IMR-90 (cell line): Measurements from ENCODE around the gene VSIG10L. TPM values are rescaled to one million over a fixed set of nuclear protein-coding genes. Genes with fewer than 3 reads are reported as not detected.

Experiments used
- ATAC-seq: fragments of 200-7000 bp; cut with Tn5 transposase; 2 replicates; pipeline ENCODE4 v1.9.1; 2020; ENCODE audit warnings: low read depth, mild to moderate bottlenecking, moderate library complexity
- BruUV-seq: library from RNA; stranded (reverse); fragments of 400-500 nt; replicated peaks from 2 replicates; lab custom pipeline; 2021; lab: Mats Ljungman, UMichigan
- CTCF ChIA-PET: fragments of 300-600 bp; formaldehyde crosslinking; extraction: SDS; loops from one replicate; lab custom pipeline; 2021; ENCODE audit warnings: antibody characterized with exemption; lab: Yijun Ruan, JAX
- POLR2A ChIA-PET: fragments of 300-600 bp; sonication (Branson Sonifier 250); formaldehyde crosslinking; loops from one replicate; lab custom pipeline; 2022; ENCODE audit warnings: antibody characterized with exemption; ENCODE audit not compliant: unreplicated experiment; lab: Charles Lee
- DNase-seq: peaks from one replicate; pipeline ENCODE4 v3.0.0; 2013
- H2AFZ ChIP-seq: replicated peaks from 2 replicates; pipeline ENCODE3; 2013; ENCODE audit warnings: low read length, mild to moderate bottlenecking; ENCODE audit not compliant: poor library complexity
- H2AK5ac ChIP-seq: 2 replicates; pipeline ENCODE4 v1.6.1; 2013; ENCODE audit warnings: low read depth, low read length, inconsistent platforms
- H2AK9ac ChIP-seq: replicated peaks from 2 replicates; pipeline ENCODE3; 2013; ENCODE audit warnings: mild to moderate bottlenecking, low read depth, low read length, moderate library complexity; ENCODE audit not compliant: poor library complexity
- H2BK120ac ChIP-seq: 2 replicates; pipeline ENCODE4 v1.6.1; 2013; ENCODE audit warnings: low read depth, low read length, inconsistent platforms
- H2BK15ac ChIP-seq: 3 replicates; pipeline ENCODE4 v1.6.1; 2013; ENCODE audit warnings: low read depth, low read length, inconsistent platforms
- H2BK20ac ChIP-seq: 2 replicates; pipeline ENCODE4 v1.6.1; 2013; ENCODE audit warnings: low read depth, mild to moderate bottlenecking, inconsistent platforms, low read length, moderate library complexity
- H2BK5ac ChIP-seq: 2 replicates; pipeline ENCODE4 v1.6.1; 2013; ENCODE audit warnings: mild to moderate bottlenecking, low read depth, low read length, inconsistent platforms; ENCODE audit not compliant: poor library complexity, severe bottlenecking
- H3K14ac ChIP-seq: replicated peaks from 2 replicates; pipeline ENCODE4 v1.6.1; 2013; ENCODE audit warnings: low read depth, low read length, inconsistent platforms
- H3K18ac ChIP-seq: 2 replicates; pipeline ENCODE4 v1.6.1; 2013; ENCODE audit warnings: low read depth, low read length, control low read depth
- H3K23ac ChIP-seq: 2 replicates; pipeline ENCODE4 v1.6.1; 2013; ENCODE audit warnings: low read depth, low read length, inconsistent platforms
- H3K27ac ChIP-seq: 2 replicates; pipeline ENCODE4 v1.5.1; 2013; ENCODE audit warnings: mild to moderate bottlenecking, control low read depth, low read length; ENCODE audit not compliant: insufficient read depth
- H3K27me3 ChIP-seq: 2 replicates; pipeline ENCODE4 v1.6.1; 2013; ENCODE audit warnings: low read length; ENCODE audit not compliant: control insufficient read depth, insufficient read depth
- H3K36me3 ChIP-seq: 2 replicates; pipeline ENCODE4 v1.6.1; 2013; ENCODE audit warnings: low read length, mixed read lengths; ENCODE audit not compliant: control insufficient read depth, insufficient read depth
- H3K4ac ChIP-seq: 2 replicates; pipeline ENCODE4 v1.6.1; 2013; ENCODE audit warnings: low read depth, low read length, inconsistent platforms
- H3K4me1 ChIP-seq: 2 replicates; pipeline ENCODE4 v1.6.1; 2013; ENCODE audit warnings: low read length, mixed read lengths; ENCODE audit not compliant: control insufficient read depth, insufficient read depth
- H3K4me2 ChIP-seq: 2 replicates; pipeline ENCODE4 v1.6.1; 2013; ENCODE audit warnings: low read depth, mild to moderate bottlenecking, control low read depth, low read length, moderate library complexity
- H3K4me3 ChIP-seq: 2 replicates; pipeline ENCODE4 v1.5.1; 2013; ENCODE audit warnings: low read depth, mild to moderate bottlenecking, control low read depth, low read length, moderate library complexity; ENCODE audit not compliant: insufficient read depth
- H3K56ac ChIP-seq: 2 replicates; pipeline ENCODE4 v1.6.1; 2013; ENCODE audit warnings: low read length, inconsistent platforms; ENCODE audit not compliant: insufficient read depth; ENCODE audit errors: extremely low read depth
- H3K79me1 ChIP-seq, 2 experiments: 2 replicates each; pipeline ENCODE4 v1.6.1; 2013; ENCODE audit warnings: low read length in 2 of 2, inconsistent platforms in 1 of 2, low read depth in 1 of 2
- H3K9ac ChIP-seq: 2 replicates; pipeline ENCODE4 v1.6.1; 2013; ENCODE audit warnings: low read depth, low read length, control low read depth
- H3K9me1 ChIP-seq: 2 replicates; pipeline ENCODE4 v1.6.1; 2013; ENCODE audit warnings: low read length, inconsistent platforms; ENCODE audit not compliant: insufficient read depth
- H3K9me3 ChIP-seq: 2 replicates; pipeline ENCODE4 v1.6.1; 2013; ENCODE audit warnings: low read length; ENCODE audit not compliant: control insufficient read depth, insufficient read depth
- H4K20me1 ChIP-seq: 2 replicates; pipeline ENCODE4 v1.6.1; 2013; ENCODE audit warnings: low read length, inconsistent platforms; ENCODE audit not compliant: insufficient read depth
- H4K5ac ChIP-seq: 2 replicates; pipeline ENCODE4 v1.6.1; 2013; ENCODE audit warnings: mild to moderate bottlenecking, low read depth, low read length, control low read depth
- H4K8ac ChIP-seq, 2 experiments: 2 replicates each; pipeline ENCODE4 v1.6.1; 2013; ENCODE audit warnings: low read depth in 2 of 2, low read length in 2 of 2, control low read depth in 1 of 2, inconsistent platforms in 1 of 2
- H4K91ac ChIP-seq: 2 replicates; pipeline ENCODE4 v1.6.1; 2013; ENCODE audit warnings: low read depth, low read length, inconsistent platforms; ENCODE audit not compliant: insufficient read depth
- BHLHE40 ChIP-seq: fragments of 150-350 bp; IDR thresholded peaks from 2 replicates; pipeline ENCODE4 v1.6.1; 2016; ENCODE audit warnings: mild to moderate bottlenecking, low read depth, low read length
- CEBPB ChIP-seq: IDR thresholded peaks from 2 replicates; pipeline ENCODE4 v1.6.1; 2012; ENCODE audit warnings: low read depth, low read length, improper control_type of control experiment
- CHD1 ChIP-seq: IDR thresholded peaks from 2 replicates; pipeline ENCODE4 v1.6.1; 2012; ENCODE audit warnings: low read depth, low read length, improper control_type of control experiment
- CTCF ChIP-seq: conservative IDR thresholded peaks from 2 replicates; pipeline ENCODE4 v1.5.1; 2012; ENCODE audit warnings: mild to moderate bottlenecking, low read depth, low read length, improper control_type of control experiment
- ELK1 ChIP-seq: fragments of 150-350 bp; IDR thresholded peaks from 2 replicates; pipeline ENCODE4 v1.6.1; 2016; ENCODE audit warnings: low read depth, mild to moderate bottlenecking, low read length, moderate library complexity, borderline replicate concordance
- FOS ChIP-seq: fragments of 150-350 bp; IDR thresholded peaks from 2 replicates; pipeline ENCODE4 v1.6.1; 2016; ENCODE audit warnings: low read depth, low read length
- MAFK ChIP-seq: IDR thresholded peaks from 2 replicates; pipeline ENCODE4 v1.6.1; 2012; ENCODE audit warnings: low read depth, low read length, improper control_type of control experiment
- MAZ ChIP-seq: IDR thresholded peaks from 2 replicates; pipeline ENCODE4 v1.6.1; 2012; ENCODE audit warnings: low read depth, mild to moderate bottlenecking, low read length, improper control_type of control experiment, moderate library complexity, borderline replicate concordance
- MXI1 ChIP-seq: IDR thresholded peaks from 2 replicates; pipeline ENCODE4 v1.6.1; 2012; ENCODE audit warnings: low read depth, mild to moderate bottlenecking, low read length, moderate library complexity, borderline replicate concordance
- NFE2L2 ChIP-seq: fragments of 150-350 bp; IDR thresholded peaks from 2 replicates; pipeline ENCODE4 v1.6.1; 2016; ENCODE audit warnings: low read depth, mild to moderate bottlenecking, low read length
- POLR2A ChIP-seq: IDR thresholded peaks from 2 replicates; pipeline ENCODE4 v1.6.1; 2012; ENCODE audit warnings: mild to moderate bottlenecking, low read depth, low read length
- RAD21 ChIP-seq: IDR thresholded peaks from 2 replicates; pipeline ENCODE4 v1.6.1; 2012; ENCODE audit warnings: low read length, improper control_type of control experiment
- RCOR1 ChIP-seq: IDR thresholded peaks from 2 replicates; pipeline ENCODE4 v1.6.1; 2012; ENCODE audit warnings: mild to moderate bottlenecking, low read length, improper control_type of control experiment; ENCODE audit not compliant: insufficient replicate concordance
- RFX5 ChIP-seq: IDR thresholded peaks from 2 replicates; pipeline ENCODE4 v1.8.0; 2012; ENCODE audit warnings: low read depth, mild to moderate bottlenecking, low read length, moderate library complexity
- SMC3 ChIP-seq: fragments of 150-350 bp; IDR thresholded peaks from 2 replicates; pipeline ENCODE4 v1.6.1; 2016; ENCODE audit warnings: low read depth, mild to moderate bottlenecking, antibody characterized with exemption, low read length, moderate library complexity
- USF2 ChIP-seq: fragments of 150-350 bp; IDR thresholded peaks from 2 replicates; pipeline ENCODE4 v1.6.1; 2017; ENCODE audit warnings: mild to moderate bottlenecking, antibody characterized with exemption, low read length, low read depth
- WGBS, 2 experiments: methylation state at CpG; one replicate each; pipeline versions ENCODE4 v1.1.5 to v1.1.7; 2013; ENCODE audit warnings: missing lambda C conversion rate in 2 of 2; ENCODE audit not compliant: insufficient read length in 1 of 2; ENCODE audit errors: extremely low coverage in 2 of 2; 5-methylcytosine and 5-hydroxymethylcytosine counted together
- dilution Hi-C: fragments of 300-500 bp; cut with HindIII; formaldehyde crosslinking; loops from one replicate; pipeline ENCODE4 v1.14.3; 2018; ENCODE audit warnings: low sequenced_read_pairs; ENCODE audit not compliant: unreplicated experiment
- in situ Hi-C: fragments of 300-500 bp; cut with MboI; formaldehyde crosslinking; loops from 3 replicates; pipeline ENCODE4 v1.14.3; 2019; ENCODE audit warnings: low sequenced_read_pairs, inconsistent platforms, mixed read lengths
- intact Hi-C: fragments of 100-400 bp; cut with micrococcal nuclease; formaldehyde crosslinking; loops from 2 replicates; pipeline ENCODE4 v1.10.0; 2022
- polyA plus RNA-seq, 3 experiments: library from polyadenylated mRNA; depleted of rRNA; stranded (reverse); fragments of >200 nt; gene quantifications; 2 replicates each; pipeline ENCODE4 v1.2.3, GENCODE V29; 2012; ENCODE audit warnings: low replicate concordance in 1 of 3
- total RNA-seq: library from RNA; depleted of rRNA; stranded (reverse); fragments of >200 nt; gene quantifications from 2 replicates; pipeline ENCODE4 v1.2.3, GENCODE V29; 2012

VSIG10L gene
- total and polyA plus RNA-seq, 2 of the 4 experiments (the other 2 are of a cell fraction), result 0.18 to 1.2 TPM

GRCh38 chr19:51305479-51305878, 36.5 kb downstream of the VSIG10L start:
- no CpG with 5 or more reads among the region's 3 CpGs for WGBS, 2 experiments
- H4K8ac ChIP-seq, result no peak overlapping the region
- H3K56ac ChIP-seq, result no peak overlapping the region
- ATAC-seq (no peak), DNase-seq (no peak)
- no peak overlapping the region for H3K23ac ChIP-seq
- H2BK120ac ChIP-seq, result no peak overlapping the region
- no peak overlapping the region for H3K4ac ChIP-seq
- H2AFZ ChIP-seq, result no peak overlapping the region
- H3K4me2 ChIP-seq, result no peak overlapping the region
- no peaks in the 10 kb centered on the region for H3K79me1 ChIP-seq
- no peak overlapping the region for H3K14ac ChIP-seq
- no peaks in the 10 kb centered on the region for H4K20me1 ChIP-seq
- BruUV-seq, result no TSS peak
- H3K18ac ChIP-seq, result no peak overlapping the region
- no peak overlapping the region for H2BK5ac ChIP-seq
- ChIA-PET POLR2A (no interaction called here), CTCF (no interaction called here)
- no peak overlapping the region for H3K27ac ChIP-seq
- H3K9me3 ChIP-seq, result no peaks in the 10 kb centered on the region
- no peaks in the 10 kb centered on the region for H3K36me3 ChIP-seq
- TF ChIP-seq CEBPB (no peak), SMC3 (no peak), MAFK (no peak), NFE2L2 (no peak), RFX5 (no peak), RAD21 (no peak), CHD1 (no peak), RCOR1 (no peak), ELK1 (no peak), USF2 (no peak), BHLHE40 (no peak), FOS (no peak), MAZ (no peak), CTCF (no peak), POLR2A (no peak), MXI1 (no peak)
- no peak overlapping the region for H2BK20ac ChIP-seq
- H4K91ac ChIP-seq, result no peak overlapping the region
- no peak overlapping the region for H4K5ac ChIP-seq
- dilution Hi-C loops (no loop called here), intact Hi-C loops (no loop called here), in situ Hi-C loops (no loop called here)
- H2BK15ac ChIP-seq, result no peak overlapping the region
- no peaks in the 10 kb centered on the region for H3K9me1 ChIP-seq
- no peaks in the 10 kb centered on the region for H3K4me1 ChIP-seq
- no peak overlapping the region for H2AK5ac ChIP-seq
- H3K9ac ChIP-seq, result no peak overlapping the region
- no peaks in the 10 kb centered on the region for H3K27me3 ChIP-seq
- no peak overlapping the region for H3K4me3 ChIP-seq
- H2AK9ac ChIP-seq, result no peak overlapping the region
